D721Med (cell line): ENCODE results near the gene SNX17.
A peak's percentile ranks its signal among the peaks of the same experiment; 100 is the strongest.

Experiments
- DNase-seq: peaks from one replicate; pipeline ENCODE4 v3.0.0; 2011; ENCODE audit warnings: low spot score; ENCODE audit not compliant: insufficient read length
- FAIRE-seq: peaks from 2 replicates; lab custom pipeline; 2011; peaks lifted over from hg19 to GRCh38; lab: Jason Lieb, UNC
- CTCF ChIP-seq: IDR thresholded peaks from 2 replicates; pipeline ENCODE4 v1.5.1; 2012; ENCODE audit warnings: mild to moderate bottlenecking, control low read depth; ENCODE audit not compliant: insufficient read depth; ENCODE audit errors: missing control alignments

SNX17 gene

DNA sequence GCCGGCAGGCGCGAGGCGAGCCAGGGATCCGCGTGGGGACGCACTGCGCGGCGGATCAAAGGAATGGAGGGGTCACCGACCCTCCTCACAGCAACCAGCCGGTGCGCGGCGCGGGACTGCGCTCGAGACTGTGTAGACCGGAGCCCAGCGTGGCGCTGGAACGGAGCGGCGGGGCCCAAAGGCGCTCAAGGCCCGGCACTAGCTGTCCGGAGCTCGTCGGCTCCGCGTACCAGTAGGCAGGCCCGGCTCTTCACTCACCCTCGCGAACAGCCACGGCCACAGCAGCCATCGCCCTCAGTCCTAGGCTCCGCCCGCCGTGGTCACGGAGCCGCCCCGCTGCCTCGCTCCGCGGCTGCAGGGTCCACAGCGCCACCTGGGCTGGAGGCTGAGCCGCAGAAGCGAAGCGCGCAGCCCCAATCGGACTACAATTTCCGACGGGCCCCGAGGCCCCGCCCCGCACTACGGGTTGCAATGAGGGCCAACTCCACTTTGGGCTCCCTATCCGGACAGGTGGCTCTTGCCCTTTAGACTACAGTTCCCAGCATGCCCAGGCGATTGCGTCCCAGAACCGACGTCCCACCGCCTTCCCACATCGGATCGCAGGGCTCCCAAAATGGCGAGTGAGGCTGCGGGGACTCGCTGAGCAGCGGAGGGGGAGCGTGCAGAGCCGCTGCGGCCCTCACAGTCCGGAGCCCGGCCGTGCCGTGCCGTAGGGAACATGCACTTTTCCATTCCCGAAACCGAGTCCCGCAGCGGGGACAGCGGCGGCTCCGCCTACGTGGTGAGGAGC is at the start of gene SNX17, which contains the start of gene EIF2B4:
SNX17 (plus strand) TSS at position 591 of the 790 bp plus-strand sequence; CDS start at position 719, 128 bp downstream.
EIF2B4 (minus strand) TSS at position 313 of the 790 bp plus-strand sequence; CDS start at position 289, 24 bp downstream.
- DNase-seq (peak; percentile 77), FAIRE-seq (no peak)
- TF ChIP-seq CTCF: peak; percentile 85

GRCh38 chr2:27320958-27321543 is 49.4 kb upstream of the SNX17 start:
- FAIRE-seq (no peak), DNase-seq (peak; percentile 45)
- TF ChIP-seq CTCF: peak; percentile 16

DNA sequence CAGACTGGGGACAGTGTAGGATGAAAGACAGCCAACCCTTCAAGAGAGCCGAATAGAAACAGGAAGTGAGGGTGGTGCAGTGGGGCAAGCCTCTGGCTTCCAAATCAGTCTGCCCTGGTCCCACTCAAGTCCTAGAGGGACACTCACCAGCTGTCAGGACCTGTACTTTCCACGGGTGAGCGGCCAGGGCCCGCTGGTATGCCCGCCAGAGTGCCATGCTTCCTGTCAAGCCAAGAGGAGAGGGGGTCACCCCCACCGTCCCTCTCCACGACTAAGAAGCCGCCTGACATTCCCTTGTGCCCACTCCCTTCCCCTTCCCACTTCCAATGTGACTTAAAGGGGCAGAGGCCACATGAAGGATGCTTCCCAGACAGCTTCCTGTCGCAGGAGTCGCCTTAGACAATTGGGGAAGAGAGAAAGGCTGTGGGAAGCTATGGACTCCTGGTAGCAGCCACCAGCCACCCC is 48.1 kb upstream of the SNX17 start:
- FAIRE-seq: no peak
- DNase-seq: no peak
- TF ChIP-seq CTCF: no peak

- no peak for TF ChIP-seq CTCF
- DNase-seq (peak; percentile 93), FAIRE-seq (no peak)
Measured at GRCh38 chr2:27322766-27323595, 47.4 kb upstream of the SNX17 start, which contains the start of gene MPV17. MPV17 (minus strand) TSS chr2:27323097; CDS start chr2:27322517, 580 bp downstream.

- TF ChIP-seq CTCF: no peak
- no peak for FAIRE-seq
- no peak for DNase-seq
Measured at GRCh38 chr2:27323596-27324285, 46.7 kb upstream of the SNX17 start.

DNA sequence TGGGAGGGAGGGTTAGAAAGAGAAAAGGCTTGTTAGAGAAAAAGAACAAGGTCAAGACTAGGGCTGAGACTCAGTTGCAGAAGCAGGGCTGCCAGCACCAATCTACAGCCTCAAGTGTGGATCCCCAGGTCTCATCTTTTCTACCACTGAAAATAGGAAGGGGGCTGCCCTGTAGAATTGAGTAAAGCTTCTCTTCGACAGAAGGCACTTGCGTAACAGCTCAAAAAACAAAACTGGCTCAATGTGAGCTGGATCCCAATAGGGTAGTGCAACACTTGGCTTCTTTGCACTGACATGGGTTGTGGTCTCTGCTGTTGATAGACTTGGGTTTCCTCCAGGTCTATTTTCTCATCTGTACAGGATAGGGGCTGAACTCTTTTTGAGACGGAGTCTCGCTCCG is 45.7 kb upstream of the SNX17 start:
- no peak for TF ChIP-seq CTCF
- DNase-seq: no peak
- FAIRE-seq: no peak
